B cell (primary cell): Measurements from ENCODE around the gene SAMSN1. TPM values are rescaled to one million over a fixed set of nuclear protein-coding genes. Genes with fewer than 3 reads are reported as not detected.
A peak's percentile ranks its signal among the peaks of the same experiment; 100 is the strongest.

Experiments
- ATAC-seq: fragments of 200-7000 bp; cut with Tn5 transposase; one replicate; pipeline ENCODE4 v1.10.0; 2021; ENCODE audit warnings: low read depth, mild to moderate bottlenecking, moderate number of reproducible peaks, moderate library complexity
- CTCF ChIA-PET: fragments of 350-600 bp; sonication (Branson Sonifier 250); formaldehyde crosslinking; loops from one replicate; lab custom pipeline; 2021; ENCODE audit warnings: antibody characterized with exemption, inconsistent platforms; lab: Charles Lee
- POLR2A ChIA-PET: fragments of 350-600 bp; sonication (Branson Sonifier 250); formaldehyde crosslinking; loops from one replicate; lab custom pipeline; 2021; ENCODE audit warnings: antibody characterized with exemption; lab: Charles Lee
- DNase-seq: peaks from one replicate; pipeline ENCODE4 v3.0.0; 2013
- H2AFZ ChIP-seq: 2 replicates; pipeline ENCODE4 v1.6.1; 2012; ENCODE audit warnings: mild to moderate bottlenecking, low read depth, low read length; ENCODE audit not compliant: insufficient read depth, poor library complexity, severe bottlenecking
- H3K27ac ChIP-seq, 2 donors: 1 replicate in 1 of 2; 2 replicates in 1 of 2; pipeline ENCODE4 v1.5.1; 2012 to 2013; ENCODE audit warnings: low read length in 2 of 2, mild to moderate bottlenecking in 2 of 2, moderate library complexity in 1 of 2
- H3K27me3 ChIP-seq, 4 experiments: fragments of 200-600 bp in 1 of 4; sonication (generic) in 1 of 4; replicated peaks in 1 of 4; 1 replicate in 2 of 4; 2 replicates in 2 of 4; pipeline versions ENCODE4 v1.6.1 to v1.7.0; 2013 to 2016; ENCODE audit warnings: low read length in 3 of 4, mild to moderate bottlenecking in 2 of 4, mixed read lengths in 1 of 4, moderate library complexity in 1 of 4; ENCODE audit not compliant: insufficient read depth in 4 of 4, control insufficient read depth in 3 of 4; ENCODE audit errors: control extremely low read depth in 1 of 4
- H3K36me3 ChIP-seq, 2 experiments: replicated peaks in 1 of 2; 1 replicate in 1 of 2; 2 replicates in 1 of 2; pipeline versions ENCODE4 v1.6.1 to v1.7.1; 2013; ENCODE audit warnings: low read length in 1 of 2; ENCODE audit not compliant: insufficient read depth in 2 of 2, control insufficient read depth in 1 of 2; ENCODE audit errors: control extremely low read depth in 1 of 2, extremely low read depth in 1 of 2
- H3K4me1 ChIP-seq, 2 donors: fragments of 200-600 bp in 1 of 2; sonication (generic) in 1 of 2; 1 replicate in 1 of 2; 2 replicates in 1 of 2; pipeline versions ENCODE4 v1.5.1 to v1.6.1; 2013 to 2017; ENCODE audit warnings: low read length in 2 of 2; ENCODE audit not compliant: control insufficient read depth in 2 of 2, insufficient read depth in 2 of 2
- H3K4me2 ChIP-seq: replicated peaks from 2 replicates; pipeline ENCODE3; 2012; ENCODE audit warnings: mild to moderate bottlenecking, low read depth, low read length; ENCODE audit not compliant: poor library complexity, severe bottlenecking
- H3K4me3 ChIP-seq, 5 experiments: fragments of 200-600 bp in 1 of 5; sonication (generic) in 1 of 5; 1 replicate in 3 of 5; 2 replicates in 2 of 5; pipeline versions ENCODE4 v1.5.1 to v1.7.0; 2011 to 2016; ENCODE audit warnings: low read length in 4 of 5, mild to moderate bottlenecking in 4 of 5, low read depth in 2 of 5, control low read depth in 1 of 5, moderate library complexity in 1 of 5; ENCODE audit not compliant: insufficient read depth in 1 of 5; ENCODE audit errors: control extremely low read depth in 1 of 5, extremely low read depth in 1 of 5
- H3K79me2 ChIP-seq: fragments of 200-600 bp; sonication (generic); one replicate; pipeline ENCODE4 v1.6.0; 2016; ENCODE audit warnings: low read length; ENCODE audit not compliant: control insufficient read depth, insufficient read depth
- H3K9ac ChIP-seq: fragments of 200-600 bp; sonication (generic); 2 replicates; pipeline ENCODE4 v1.6.1; 2017; ENCODE audit warnings: mild to moderate bottlenecking, low read length, moderate library complexity
- H3K9me3 ChIP-seq, 3 donors: one replicate each; pipeline versions ENCODE4 v1.6.1 to v1.7.1; 2013; ENCODE audit warnings: low read length in 2 of 3; ENCODE audit not compliant: control insufficient read depth in 2 of 3, insufficient read depth in 1 of 3; ENCODE audit errors: control extremely low read depth in 1 of 3
- H4K20me1 ChIP-seq: 2 replicates; pipeline ENCODE4 v1.6.0; 2012; ENCODE audit warnings: mild to moderate bottlenecking, low read length; ENCODE audit not compliant: insufficient read depth, control insufficient read depth, poor library complexity, severe bottlenecking
- H3K27ac Mint-ChIP-seq: one replicate; pipeline ENCODE4 v1.8.0; 2021; ENCODE audit warnings: mixed read lengths
- H3K27me3 Mint-ChIP-seq: one replicate; pipeline ENCODE4 v1.8.0; 2021; ENCODE audit warnings: mixed read lengths
- H3K4me1 Mint-ChIP-seq: one replicate; pipeline ENCODE4 v1.8.0; 2021; ENCODE audit warnings: mixed read lengths
- H3K4me3 Mint-ChIP-seq: one replicate; pipeline ENCODE4 v1.8.0; 2021; ENCODE audit warnings: mixed read lengths
- H3K9me3 Mint-ChIP-seq: one replicate; pipeline ENCODE4 v1.8.0; 2022; ENCODE audit warnings: mixed read lengths; ENCODE audit not compliant: insufficient read depth
- EZH2 ChIP-seq: IDR thresholded peaks from 2 replicates; pipeline ENCODE4 v1.6.1; 2012; ENCODE audit warnings: borderline replicate concordance, low read depth, mild to moderate bottlenecking, moderate library complexity, low read length; ENCODE audit not compliant: insufficient read depth, poor library complexity, severe bottlenecking
- WGBS: methylation state at CpG from one replicate; pipeline ENCODE4 v1.1.5; 2013; ENCODE audit warnings: missing lambda C conversion rate; ENCODE audit not compliant: insufficient coverage; 5-methylcytosine and 5-hydroxymethylcytosine counted together
- intact Hi-C: fragments of 100-400 bp; cut with micrococcal nuclease; formaldehyde crosslinking; loops from one replicate; pipeline ENCODE4 v1.10.0; 2022
- polyA plus RNA-seq: library from polyadenylated mRNA; depleted of rRNA; stranded (reverse); fragments of >200 nt; gene quantifications from 2 replicates; pipeline ENCODE4 v1.2.3, GENCODE V29; 2012
- total RNA-seq, 2 donors: library from RNA; stranded (reverse); fragments of 120-200 nt in 1 of 2; gene quantifications; 1 replicate in 1 of 2; 2 replicates in 1 of 2; pipeline versions ENCODE4 v1.2.3 to v1.2.4, GENCODE V29; 2013 to 2022
- TF ChIP-seq, protein P1 (sequence below): fragments of 200-600 bp; IDR thresholded peaks from one replicate; pipeline ENCODE4 v1.8.0; 2022; ENCODE audit warnings: antibody characterized with exemption, mild to moderate bottlenecking

Gene SAMSN1
- total and polyA plus RNA-seq, 2 donors (not counting 1 experiment from before 2014, with no cell fraction given), result 8.7 to 53.1 TPM

DNA sequence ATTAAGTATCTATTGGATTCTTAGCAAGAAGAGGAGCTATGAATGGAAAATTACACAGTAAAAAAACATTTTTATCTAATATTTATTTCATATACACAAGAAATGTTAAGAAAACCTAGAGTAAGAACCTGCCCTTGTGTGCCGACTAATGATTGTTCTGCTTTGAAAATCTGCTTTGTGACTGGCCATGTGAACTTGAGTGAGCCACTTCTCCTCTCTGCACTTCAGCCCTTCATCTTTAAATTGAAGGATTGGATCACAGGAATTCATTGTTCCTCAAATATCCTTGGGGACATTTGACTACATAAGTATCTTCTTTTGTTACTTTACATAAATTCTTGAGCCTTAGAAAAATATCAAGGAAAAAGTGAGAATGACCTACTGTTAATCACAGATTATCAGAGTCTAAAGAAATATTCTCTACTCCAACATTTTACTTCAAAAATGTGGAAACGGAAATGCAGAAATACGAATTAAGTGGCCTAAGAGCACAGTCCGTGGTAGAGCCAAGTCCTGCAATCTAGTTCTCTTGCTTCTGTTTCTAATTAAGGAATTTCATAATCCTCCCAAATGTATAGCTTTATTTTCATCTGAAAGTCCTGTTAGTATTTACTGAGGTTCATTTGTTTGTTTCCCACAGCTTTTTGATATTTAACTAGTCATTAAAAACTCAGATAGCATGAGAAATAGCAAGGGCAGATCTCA, 46.3 kb upstream of the SAMSN1 start:
- peaks cover 0 to 5% (median 0%) of the 10 kb centered on the region in 3 donors for H3K9me3 ChIP-seq
- H3K4me2 ChIP-seq, result no peak overlapping the region
- H3K27ac ChIP-seq, result no peak overlapping the region
- TF ChIP-seq EZH2, result no peak
- TF ChIP-seq, protein P1, sequence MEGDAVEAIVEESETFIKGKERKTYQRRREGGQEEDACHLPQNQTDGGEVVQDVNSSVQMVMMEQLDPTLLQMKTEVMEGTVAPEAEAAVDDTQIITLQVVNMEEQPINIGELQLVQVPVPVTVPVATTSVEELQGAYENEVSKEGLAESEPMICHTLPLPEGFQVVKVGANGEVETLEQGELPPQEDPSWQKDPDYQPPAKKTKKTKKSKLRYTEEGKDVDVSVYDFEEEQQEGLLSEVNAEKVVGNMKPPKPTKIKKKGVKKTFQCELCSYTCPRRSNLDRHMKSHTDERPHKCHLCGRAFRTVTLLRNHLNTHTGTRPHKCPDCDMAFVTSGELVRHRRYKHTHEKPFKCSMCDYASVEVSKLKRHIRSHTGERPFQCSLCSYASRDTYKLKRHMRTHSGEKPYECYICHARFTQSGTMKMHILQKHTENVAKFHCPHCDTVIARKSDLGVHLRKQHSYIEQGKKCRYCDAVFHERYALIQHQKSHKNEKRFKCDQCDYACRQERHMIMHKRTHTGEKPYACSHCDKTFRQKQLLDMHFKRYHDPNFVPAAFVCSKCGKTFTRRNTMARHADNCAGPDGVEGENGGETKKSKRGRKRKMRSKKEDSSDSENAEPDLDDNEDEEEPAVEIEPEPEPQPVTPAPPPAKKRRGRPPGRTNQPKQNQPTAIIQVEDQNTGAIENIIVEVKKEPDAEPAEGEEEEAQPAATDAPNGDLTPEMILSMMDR, result no peak
- Mint-ChIP-seq H3K27ac (no peak overlapping the region), H3K27me3 (no peaks in the 10 kb centered on the region), H3K9me3 (peaks cover 6% of the 10 kb centered on the region), H3K4me3 (no peak overlapping the region), H3K4me1 (peaks cover 20% of the 10 kb centered on the region)
- DNase-seq (no peak), ATAC-seq (no peak)
- H4K20me1 ChIP-seq, result no peaks in the 10 kb centered on the region
- H3K4me3 ChIP-seq, result no peak overlapping the region
- ChIA-PET CTCF (interaction anchor here (1.6 kb wide), 1 partner anchor 8 kb away, joined by 3 read pairs; no protein-coding TSS in a partner anchor), POLR2A (no interaction called here)
- H3K79me2 ChIP-seq, result no peaks in the 10 kb centered on the region
- no peak overlapping the region for H3K9ac ChIP-seq
- H3K4me1 ChIP-seq, result peaks cover 3 to 8% of the 10 kb centered on the region in 2 donors
- no peaks in the 10 kb centered on the region for H3K27me3 ChIP-seq
- intact Hi-C loops, result loop anchor here (5.0 kb wide), 1 partner anchor 45 kb away; the partner anchor contains the start of gene SAMSN1
- no peak overlapping the region for H2AFZ ChIP-seq
- H3K36me3 ChIP-seq, result no peaks in the 10 kb centered on the region
- WGBS, result 100% methylated on average over 3 of the region's 4 CpGs

DNA sequence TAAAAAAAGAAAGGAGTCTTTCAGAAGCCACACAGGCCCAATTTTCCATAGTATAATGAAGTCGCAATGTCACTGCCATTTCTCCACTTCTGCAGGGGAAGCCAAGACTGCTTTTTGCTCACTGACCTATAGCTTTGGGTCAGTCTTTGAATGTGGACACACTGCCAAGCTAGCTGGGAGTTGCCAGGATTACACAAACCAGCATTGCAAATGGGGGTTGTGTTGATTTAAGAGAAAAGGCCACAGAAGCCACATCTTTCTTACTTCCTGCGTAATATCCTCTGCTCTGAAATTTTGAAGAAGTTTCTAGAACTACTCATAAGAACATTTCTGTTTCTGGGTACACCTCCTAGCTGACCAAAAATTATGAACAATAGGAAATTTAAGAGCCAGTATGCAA, 45.8 kb upstream of the SAMSN1 start:
- Histone ChIP-seq H3K27me3 (no peaks in the 10 kb centered on the region), H4K20me1 (no peaks in the 10 kb centered on the region), H3K36me3 (no peaks in the 10 kb centered on the region), H3K9ac (no peak overlapping the region), H3K27ac (no peak overlapping the region), H3K79me2 (no peaks in the 10 kb centered on the region), H3K9me3 (peaks cover 0 to 5% (median 0%) of the 10 kb centered on the region in 3 donors), H2AFZ (peak overlapping the region; percentile 43), H3K4me3 (no peak overlapping the region), H3K4me2 (no peak overlapping the region), H3K4me1 (peaks cover 3 to 8% of the 10 kb centered on the region in 2 donors)
- intact Hi-C loops, result loop anchor here (5.0 kb wide), 1 partner anchor 45 kb away; the partner anchor contains the start of gene SAMSN1
- ChIA-PET CTCF (interaction anchor here (1.6 kb wide), 1 partner anchor 9 kb away, joined by 3 read pairs; no protein-coding TSS in a partner anchor), POLR2A (no interaction called here)
- TF ChIP-seq, protein P1, result no peak
- TF ChIP-seq EZH2, result no peak
- no peak for DNase-seq
- ATAC-seq, result no peak
- Mint-ChIP-seq H3K4me3 (no peak overlapping the region), H3K4me1 (peaks cover 20% of the 10 kb centered on the region), H3K9me3 (peaks cover 6% of the 10 kb centered on the region), H3K27me3 (no peaks in the 10 kb centered on the region), H3K27ac (no peak overlapping the region)
- WGBS, result 100% methylated on average over 1 of the region's 2 CpGs
